Activated CD8-positive, alpha-beta T cell treated with anti-CD3 and anti-CD28 coated beads for 36 hours (primary cell): ENCODE results near the gene CLCN6. TPM values are rescaled to one million over a fixed set of nuclear protein-coding genes. Genes with fewer than 3 reads are reported as not detected.

Experiments
- ATAC-seq: fragments of 200-7000 bp; cut with Tn5 transposase; one replicate; pipeline ENCODE4 v1.10.0; 2021; ENCODE audit warnings: mild to moderate bottlenecking, moderate library complexity
- CTCF ChIA-PET: fragments of 350-600 bp; sonication (Branson Sonifier 250); formaldehyde crosslinking; loops from one replicate; lab custom pipeline; 2021; ENCODE audit warnings: antibody characterized with exemption; lab: Charles Lee
- POLR2A ChIA-PET: fragments of 350-600 bp; sonication (Branson Sonifier 250); formaldehyde crosslinking; loops from one replicate; lab custom pipeline; 2021; ENCODE audit warnings: antibody characterized with exemption; lab: Charles Lee
- DNase-seq: peaks from one replicate; pipeline ENCODE4 v3.0.0-alpha.2; 2020
- H3K27ac Mint-ChIP-seq: one replicate; pipeline ENCODE4 v1.8.0; 2021; ENCODE audit warnings: mild to moderate bottlenecking, mixed read lengths
- H3K27me3 Mint-ChIP-seq: one replicate; pipeline ENCODE4 v1.8.0; 2021; ENCODE audit warnings: mixed read lengths
- H3K36me3 Mint-ChIP-seq: one replicate; pipeline ENCODE4 v1.8.0; 2021; ENCODE audit warnings: low read depth, mixed read lengths
- H3K4me1 Mint-ChIP-seq: one replicate; pipeline ENCODE4 v1.8.0; 2021; ENCODE audit warnings: low read depth, mixed read lengths
- H3K4me3 Mint-ChIP-seq: one replicate; pipeline ENCODE4 v1.8.0; 2021; ENCODE audit warnings: mild to moderate bottlenecking, moderate library complexity, mixed read lengths
- H3K9me3 Mint-ChIP-seq: one replicate; pipeline ENCODE4 v1.8.0; 2021; ENCODE audit warnings: mixed read lengths
- CTCF ChIP-seq: fragments of 200-600 bp; IDR thresholded peaks from one replicate; pipeline ENCODE4 v1.8.0; 2022; ENCODE audit warnings: antibody characterized with exemption, mild to moderate bottlenecking
- intact Hi-C: fragments of 100-400 bp; cut with micrococcal nuclease; formaldehyde crosslinking; loops from one replicate; pipeline ENCODE4 v1.10.0; 2022
- total RNA-seq, 2 experiments: library from RNA; stranded (reverse); gene quantifications; one replicate each; pipeline ENCODE4 v1.2.3, GENCODE V29; 2021

Gene CLCN6
- total RNA-seq, 2 experiments from 2014 or later, result 10.8 to 12.2 TPM

- Mint-ChIP-seq H3K27ac (no peak within 1 kb of the TSS), H3K27me3 (peaks cover 12% of the 10 kb centered on the region), H3K4me3 (no peak within 1 kb of the TSS), H3K4me1 (peaks cover 4% of the 10 kb centered on the region), H3K36me3 (no peaks in the 10 kb centered on the region), H3K9me3 (no peaks in the 10 kb centered on the region)
- ChIA-PET POLR2A (no interaction called here), CTCF (interaction anchor here (0.8 kb wide), 1 partner anchor 724 kb away, joined by 3 read pairs; no protein-coding TSS in a partner anchor)
- intact Hi-C loops, result no loop called here
- DNase-seq (peak; percentile 44), ATAC-seq (peak; percentile 78)
- no peak for TF ChIP-seq CTCF
These were observed 44.0 kb upstream of the CLCN6 start, which contains the start of gene C1orf167 for GRCh38 chr1:11761988-11762406. Gene C1orf167, plus strand, starts transcription at chr1:11762193. Its CDS starts 2,208 bp downstream, at chr1:11764401.

GRCh38 chr1:11764115-11764514, 41.9 kb upstream of the CLCN6 start:
- no peak for TF ChIP-seq CTCF
- H3K36me3 Mint-ChIP-seq, result no peaks in the 10 kb centered on the region
- DNase-seq, result no peak
- peaks cover 4% of the 10 kb centered on the region for H3K4me1 Mint-ChIP-seq
- H3K27me3 Mint-ChIP-seq, result peaks cover 12% of the 10 kb centered on the region
- H3K27ac Mint-ChIP-seq, result no peak overlapping the region
- ChIA-PET POLR2A (interaction anchor here (1.0 kb wide), 2 partner anchors 41 to 146 kb away, joined by 3 to 4 read pairs; no protein-coding TSS in a partner anchor), CTCF (no interaction called here)
- intact Hi-C loops, result no loop called here
- no peak for ATAC-seq
- no peak overlapping the region for H3K4me3 Mint-ChIP-seq
- H3K9me3 Mint-ChIP-seq, result no peaks in the 10 kb centered on the region

- no peak for DNase-seq
- Mint-ChIP-seq H3K27me3 (peaks cover 12% of the 10 kb centered on the region), H3K27ac (no peak overlapping the region), H3K4me3 (no peak overlapping the region), H3K4me1 (peaks cover 4% of the 10 kb centered on the region), H3K36me3 (no peaks in the 10 kb centered on the region), H3K9me3 (no peaks in the 10 kb centered on the region)
- no peak for ATAC-seq
- ChIA-PET CTCF (interaction anchor here (1.2 to 1.5 kb wide), 2 partner anchors 15 to 21 kb away, joined by 3 to 4 read pairs; no protein-coding TSS in a partner anchor), POLR2A (interaction anchor here (1.0 to 1.7 kb wide), 2 partner anchors 145 kb away, joined by 4 read pairs; no protein-coding TSS in a partner anchor)
- no peak for TF ChIP-seq CTCF
- intact Hi-C loops, result no loop called here
These were observed 41.5 kb upstream of the CLCN6 start for GRCh38 chr1:11764519-11764918.

GRCh38 chr1:11765661-11766428, 40.1 kb upstream of the CLCN6 start:
- peaks cover 4% of the 10 kb centered on the region for H3K4me1 Mint-ChIP-seq
- DNase-seq (no peak), ATAC-seq (no peak)
- peaks cover 12% of the 10 kb centered on the region for H3K27me3 Mint-ChIP-seq
- no peaks in the 10 kb centered on the region for H3K9me3 Mint-ChIP-seq
- POLR2A ChIA-PET, result interaction anchor here (0.7 to 1.7 kb wide), 2 partner anchors 142 to 144 kb away, joined by 3 to 4 read pairs; no protein-coding TSS in a partner anchor
- no peak for TF ChIP-seq CTCF
- H3K4me3 Mint-ChIP-seq, result no peak overlapping the region
- CTCF ChIA-PET, result interaction anchor here (1.2 to 1.5 kb wide), 3 partner anchors 16 to 102 kb away, joined by 3 to 5 read pairs (median 4); partner anchors contain the start of gene FBXO6
- no peaks in the 10 kb centered on the region for H3K36me3 Mint-ChIP-seq
- no peak overlapping the region for H3K27ac Mint-ChIP-seq
- intact Hi-C loops, result no loop called here

- Mint-ChIP-seq H3K27ac (no peak overlapping the region), H3K9me3 (no peaks in the 10 kb centered on the region), H3K36me3 (no peaks in the 10 kb centered on the region), H3K4me1 (peaks cover 4% of the 10 kb centered on the region), H3K27me3 (peaks cover 10% of the 10 kb centered on the region), H3K4me3 (no peak overlapping the region)
- no peak for ATAC-seq
- intact Hi-C loops, result no loop called here
- ChIA-PET CTCF (interaction anchor here (1.4 kb wide), 1 partner anchor 102 kb away, joined by 5 read pairs; the partner anchor contains the start of gene FBXO6), POLR2A (interaction anchor here (0.7 to 1.7 kb wide), 2 partner anchors 142 to 144 kb away, joined by 3 to 4 read pairs; no protein-coding TSS in a partner anchor)
- no peak for DNase-seq
- TF ChIP-seq CTCF, result no peak
These were observed 39.6 kb upstream of the CLCN6 start for GRCh38 chr1:11766429-11766776.
